ENCODE data around the gene LPAR3. TPM values are rescaled to one million over a fixed set of nuclear protein-coding genes. Genes with fewer than 3 reads are reported as not detected.
"Not testable (repeated sequence)": the region's sequence is repeated elsewhere in the genome, so short reads cannot be mapped to it uniquely, and the experiment has no call there.

LPAR3 gene
- total RNA-seq, 1 donor = 3.6 TPM

- no peak for DNase-seq (ENCODE audit: low read depth)
- no peak overlapping the region for H3K4me3 ChIP-seq (ENCODE audit: low read depth, low read length)
- no peak for TF ChIP-seq CTCF (IDR thresholded peaks at IDR 0.05; ENCODE audit: insufficient read depth, low read length)
Measured at GRCh38 chr1:84907095-84907827, 14.3 kb upstream of the LPAR3 start.

GRCh38 chr1:84902727-84903126 is 9.7 kb upstream of the LPAR3 start:
- not testable (repeated sequence) for H3K4me3 ChIP-seq (ENCODE audit: low read depth, low read length); DNase-seq (ENCODE audit: low read depth)

GRCh38 chr1:84899969-84900368 is 7.0 kb upstream of the LPAR3 start:
- no peak for TF ChIP-seq CTCF (IDR thresholded peaks at IDR 0.05; ENCODE audit: insufficient read depth, low read length)
- no peak overlapping the region for H3K4me3 ChIP-seq (ENCODE audit: low read depth, low read length)
- no peak for DNase-seq (ENCODE audit: low read depth)

GRCh38 chr1:84896279-84896678 is 3.3 kb upstream of the LPAR3 start:
- TF ChIP-seq CTCF (IDR thresholded peaks at IDR 0.05; ENCODE audit: insufficient read depth, low read length) = no peak
- DNase-seq (ENCODE audit: low read depth) = no peak
- H3K4me3 ChIP-seq (ENCODE audit: low read depth, low read length) = no peak overlapping the region

- H3K4me3 ChIP-seq (ENCODE audit: low read depth, low read length) = no peak overlapping the region
- DNase-seq (ENCODE audit: low read depth) = no peak
- TF ChIP-seq CTCF (IDR thresholded peaks at IDR 0.05; ENCODE audit: insufficient read depth, low read length) = no peak
Measured at GRCh38 chr1:84890566-84890965, 2.4 kb downstream of the LPAR3 start.

DNA sequence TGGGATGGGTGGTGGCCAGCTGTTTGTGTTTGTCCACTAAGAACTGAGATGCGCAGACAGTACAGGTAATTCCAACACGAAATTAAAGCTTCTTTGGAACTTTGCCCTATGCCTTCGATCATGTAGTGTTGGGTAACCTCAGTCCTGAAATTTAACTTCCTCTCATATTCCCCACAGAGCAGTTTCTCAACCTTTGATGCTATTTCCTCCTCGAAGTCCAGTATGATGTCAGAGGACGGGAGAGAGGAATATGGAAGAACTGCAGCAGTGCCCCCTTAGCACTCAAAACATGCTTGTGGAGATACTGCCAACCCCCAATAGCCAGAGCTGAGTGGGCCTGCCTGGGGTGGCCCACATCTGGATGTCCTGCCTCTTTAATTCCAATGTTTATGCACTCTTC is 3.6 kb downstream of the LPAR3 start:
- no peak overlapping the region for H3K4me3 ChIP-seq (ENCODE audit: low read depth, low read length)
- no peak for DNase-seq (ENCODE audit: low read depth)
- no peak for TF ChIP-seq CTCF (IDR thresholded peaks at IDR 0.05; ENCODE audit: insufficient read depth, low read length)

- no peak for TF ChIP-seq CTCF (IDR thresholded peaks at IDR 0.05; ENCODE audit: insufficient read depth, low read length)
- H3K4me3 ChIP-seq (ENCODE audit: low read depth, low read length) = no peak overlapping the region
- DNase-seq (ENCODE audit: low read depth) = no peak
Measured at GRCh38 chr1:84888753-84889152, 4.3 kb downstream of the LPAR3 start.
